Superior temporal gyrus (tissue), 1 donor: ENCODE data around the gene CYP2F1.

Experiments
- DNase-seq: peaks from one replicate; pipeline ENCODE4 v3.0.0-alpha.2; 2016; ENCODE audit errors: extremely low spot score

The CYP2F1 gene

GRCh38 chr19:41175801-41176777 lies 61.9 kb downstream of the CYP2F1 start:
- peak; percentile 14 for DNase-seq
